Prostate gland (tissue), 2 donors: ENCODE measurements around the gene MOB1A. TPM values are rescaled to one million over a fixed set of nuclear protein-coding genes. Genes with fewer than 3 reads are reported as not detected.

Experiments used
- DNase-seq: peaks from one replicate; pipeline ENCODE4 v3.0.0-alpha.2; 2019; ENCODE audit warnings: low spot score
- H3K27ac ChIP-seq, 2 donors: fragments of 200-600 bp; sonication (generic); 2 replicates each; pipeline ENCODE4 v1.5.1; 2017 to 2019
- H3K27me3 ChIP-seq: fragments of 200-600 bp; sonication (generic); replicated peaks from 2 replicates; pipeline ENCODE4 v1.5.1; 2019; ENCODE audit not compliant: insufficient read depth
- H3K36me3 ChIP-seq, 2 donors: fragments of 200-600 bp; sonication (generic); 1 replicate in 1 of 2; 2 replicates in 1 of 2; pipeline versions ENCODE4 v1.5.1 to v1.8.1; 2017 to 2019
- H3K4me1 ChIP-seq: fragments of 200-600 bp; sonication (generic); replicated peaks from 2 replicates; pipeline ENCODE4 v1.5.1; 2019
- H3K4me3 ChIP-seq, 2 donors: fragments of 200-600 bp; sonication (generic); 2 replicates each; pipeline ENCODE4 v1.5.1; 2017 to 2019
- H3K9me3 ChIP-seq: fragments of 200-600 bp; sonication (generic); 2 replicates; pipeline ENCODE4 v1.5.1; 2017
- POLR2A ChIP-seq: fragments of 450-650 bp; IDR thresholded peaks from one replicate; pipeline ENCODE4 v1.6.1; 2016; ENCODE audit warnings: antibody characterized with exemption, mild to moderate bottlenecking
- POLR2AphosphoS5 ChIP-seq: sonication (generic); formaldehyde crosslinking; IDR thresholded peaks from one replicate; pipeline ENCODE4 v1.6.1; 2017; ENCODE audit warnings: antibody characterized with exemption
- WGBS: methylation state at CpG from one replicate; pipeline ENCODE4 v1.1.5; 2018; 5-methylcytosine and 5-hydroxymethylcytosine counted together
- intact Hi-C: fragments of 100-400 bp; cut with DNase I; formaldehyde crosslinking; loops from one replicate; pipeline ENCODE4 v1.14.2; 2022
- total RNA-seq, 2 donors: library from RNA; depleted of rRNA; stranded (reverse); fragments of >200 nt; gene quantifications; one replicate each; pipeline ENCODE4 v1.1.0, GENCODE V29; 2016
- TF ChIP-seq, protein P1 (sequence below), 4 experiments: fragments of 200-600 bp in 2 of 4; fragments of 450-650 bp in 2 of 4; sonication (generic) in 2 of 4; IDR thresholded peaks; 1 replicate in 3 of 4; 2 replicates in 1 of 4; pipeline ENCODE4 v1.5.1; 2016 to 2019; ENCODE audit warnings: antibody characterized with exemption in 4 of 4, mild to moderate bottlenecking in 2 of 4, moderate library complexity in 2 of 4

MOB1A gene
- total RNA-seq, 2 donors from 2014 or later, result 71.3 to 72.0 TPM

DNA sequence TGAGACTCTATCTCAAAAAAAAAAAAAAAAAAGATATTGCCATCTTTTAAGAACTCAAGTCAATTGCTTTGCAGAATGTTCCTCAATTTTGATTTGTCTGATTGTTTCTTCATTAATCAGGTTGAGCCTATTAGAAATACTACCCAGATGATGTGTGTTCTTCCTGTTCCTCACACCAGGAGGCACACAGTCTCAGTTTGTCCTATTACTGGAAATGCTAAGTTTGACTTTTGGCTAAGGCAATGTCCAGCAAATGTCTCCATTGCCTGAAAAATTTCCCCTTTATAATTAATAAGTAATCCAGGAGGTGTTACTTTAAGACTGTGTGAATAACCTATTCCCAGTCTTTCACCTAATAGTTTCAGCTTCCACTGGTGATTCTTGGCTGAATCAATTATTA lies 59.3 kb downstream of the MOB1A start:
- no peaks in the 10 kb centered on the region for H3K36me3 ChIP-seq
- intact Hi-C loops, result no loop called here
- no peaks in the 10 kb centered on the region for H3K27me3 ChIP-seq
- TF ChIP-seq POLR2A, result no peak
- no peak for TF ChIP-seq POLR2AphosphoS5
- TF ChIP-seq, protein P1, sequence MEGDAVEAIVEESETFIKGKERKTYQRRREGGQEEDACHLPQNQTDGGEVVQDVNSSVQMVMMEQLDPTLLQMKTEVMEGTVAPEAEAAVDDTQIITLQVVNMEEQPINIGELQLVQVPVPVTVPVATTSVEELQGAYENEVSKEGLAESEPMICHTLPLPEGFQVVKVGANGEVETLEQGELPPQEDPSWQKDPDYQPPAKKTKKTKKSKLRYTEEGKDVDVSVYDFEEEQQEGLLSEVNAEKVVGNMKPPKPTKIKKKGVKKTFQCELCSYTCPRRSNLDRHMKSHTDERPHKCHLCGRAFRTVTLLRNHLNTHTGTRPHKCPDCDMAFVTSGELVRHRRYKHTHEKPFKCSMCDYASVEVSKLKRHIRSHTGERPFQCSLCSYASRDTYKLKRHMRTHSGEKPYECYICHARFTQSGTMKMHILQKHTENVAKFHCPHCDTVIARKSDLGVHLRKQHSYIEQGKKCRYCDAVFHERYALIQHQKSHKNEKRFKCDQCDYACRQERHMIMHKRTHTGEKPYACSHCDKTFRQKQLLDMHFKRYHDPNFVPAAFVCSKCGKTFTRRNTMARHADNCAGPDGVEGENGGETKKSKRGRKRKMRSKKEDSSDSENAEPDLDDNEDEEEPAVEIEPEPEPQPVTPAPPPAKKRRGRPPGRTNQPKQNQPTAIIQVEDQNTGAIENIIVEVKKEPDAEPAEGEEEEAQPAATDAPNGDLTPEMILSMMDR (IDR thresholded peaks at IDR 0.05), result peak in 1 of 4 experiments; percentile 26
- H3K4me1 ChIP-seq, result no peaks in the 10 kb centered on the region
- DNase-seq, result no peak
- H3K4me3 ChIP-seq, result peak overlapping the region in 1 of 2 donors; percentile 72
- H3K27ac ChIP-seq, result no peak overlapping the region
- H3K9me3 ChIP-seq, result no peaks in the 10 kb centered on the region

DNA sequence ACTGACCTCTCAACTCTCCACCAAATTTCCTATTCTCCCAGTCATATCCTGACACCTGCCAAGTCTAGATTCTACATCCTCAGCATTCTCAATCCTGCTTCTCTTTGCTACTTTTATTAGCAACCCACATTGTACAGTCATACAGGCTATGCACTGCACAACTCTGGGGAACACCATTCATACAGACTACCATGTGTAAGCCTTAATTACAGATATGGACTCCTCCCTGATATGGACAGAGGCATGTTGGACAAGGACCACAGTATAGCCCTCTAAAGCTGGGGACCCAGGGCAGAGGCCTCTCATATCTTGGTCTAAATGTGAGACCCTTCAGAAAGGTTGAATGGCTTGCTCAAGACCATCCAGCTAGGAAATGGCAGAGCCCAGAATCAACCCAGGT lies 67.3 kb downstream of the MOB1A start:
- H3K4me3 ChIP-seq, result no peak overlapping the region
- intact Hi-C loops, result no loop called here
- no peaks in the 10 kb centered on the region for H3K27me3 ChIP-seq
- H3K27ac ChIP-seq, result no peak overlapping the region
- H3K9me3 ChIP-seq, result no peaks in the 10 kb centered on the region
- TF ChIP-seq, protein P1 (IDR thresholded peaks at IDR 0.05), result no peak
- TF ChIP-seq POLR2AphosphoS5, result no peak
- no peak for TF ChIP-seq POLR2A
- no peaks in the 10 kb centered on the region for H3K36me3 ChIP-seq
- no peak for DNase-seq
- no peaks in the 10 kb centered on the region for H3K4me1 ChIP-seq

DNA sequence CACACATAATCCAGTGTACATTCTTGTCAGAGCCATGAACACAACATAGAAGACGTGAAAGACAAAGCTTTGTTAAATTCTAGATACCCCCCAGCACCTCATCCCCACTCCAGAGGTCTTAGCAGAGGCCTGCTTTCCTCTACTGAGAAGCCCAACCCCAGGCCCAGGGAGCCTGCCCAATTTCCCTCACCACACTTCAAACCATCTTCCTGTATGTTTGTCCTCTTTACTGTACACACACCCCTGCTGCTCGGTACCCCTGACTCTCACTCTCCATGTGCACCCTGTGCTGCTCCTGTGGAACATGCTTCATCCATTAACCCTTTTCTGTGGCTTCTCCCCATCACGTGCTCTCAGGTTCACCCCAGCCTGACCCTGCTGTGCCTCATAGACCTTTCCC lies 68.1 kb downstream of the MOB1A start:
- intact Hi-C loops, result no loop called here
- no peak for TF ChIP-seq POLR2AphosphoS5
- TF ChIP-seq, protein P1 (IDR thresholded peaks at IDR 0.05), result no peak
- no peaks in the 10 kb centered on the region for H3K27me3 ChIP-seq
- H3K4me3 ChIP-seq, result no peak overlapping the region
- H3K9me3 ChIP-seq, result no peaks in the 10 kb centered on the region
- no peaks in the 10 kb centered on the region for H3K4me1 ChIP-seq
- no peak overlapping the region for H3K27ac ChIP-seq
- DNase-seq, result no peak
- 80% methylated on average over 3 of the region's 3 CpGs for WGBS
- no peaks in the 10 kb centered on the region for H3K36me3 ChIP-seq

DNA sequence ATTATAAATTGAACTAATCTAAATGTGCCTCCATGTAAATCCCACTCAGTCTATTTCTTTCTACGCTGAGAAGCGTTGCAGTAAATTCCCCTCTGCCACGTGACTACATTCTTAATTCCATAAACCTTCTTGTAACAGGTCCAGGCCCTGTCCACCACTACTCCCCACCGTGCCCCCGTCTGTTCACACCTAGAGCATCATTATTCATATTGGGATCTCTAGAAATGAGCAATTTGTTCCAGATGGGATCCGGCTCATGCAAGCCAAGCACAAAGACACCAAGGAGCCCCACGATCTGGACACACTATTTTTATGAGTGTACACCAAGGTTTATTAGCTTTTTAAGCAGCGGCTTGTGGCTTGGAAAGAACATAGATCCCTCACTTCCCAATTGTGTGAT lies 69.1 kb downstream of the MOB1A start:
- Histone ChIP-seq H3K36me3 (no peaks in the 10 kb centered on the region), H3K4me3 (no peak overlapping the region), H3K9me3 (no peaks in the 10 kb centered on the region), H3K4me1 (no peaks in the 10 kb centered on the region), H3K27me3 (no peaks in the 10 kb centered on the region), H3K27ac (no peak overlapping the region)
- DNase-seq, result no peak
- TF ChIP-seq, protein P1 (IDR thresholded peaks at IDR 0.05), result no peak
- TF ChIP-seq POLR2A (no peak), POLR2AphosphoS5 (peak; percentile 34)
- WGBS, result 54% methylated on average over 8 of the region's 8 CpGs
- intact Hi-C loops, result no loop called here

DNA sequence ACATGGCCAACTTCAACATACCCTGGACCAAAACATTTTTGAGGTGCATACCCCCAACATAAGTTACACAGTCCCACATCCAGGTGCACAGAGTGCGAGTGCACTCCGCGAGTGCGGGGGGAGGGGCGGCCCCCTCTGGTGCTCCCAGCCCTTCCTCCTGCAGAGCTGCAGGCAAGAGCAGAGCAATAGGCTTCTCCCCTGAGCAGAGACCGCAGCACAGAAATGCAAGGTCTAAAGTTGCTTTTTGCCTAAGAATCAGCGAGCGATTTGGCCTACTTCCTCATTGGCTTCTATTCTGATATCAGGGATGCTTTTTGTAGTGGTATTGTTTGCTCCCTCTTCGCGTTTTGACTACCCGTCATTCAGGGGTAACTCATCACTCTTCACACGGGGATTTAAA lies 71.6 kb downstream of the MOB1A start:
- Histone ChIP-seq H3K27ac (no peak overlapping the region), H3K4me1 (no peaks in the 10 kb centered on the region), H3K9me3 (no peaks in the 10 kb centered on the region), H3K4me3 (no peak overlapping the region), H3K36me3 (no peaks in the 10 kb centered on the region), H3K27me3 (no peaks in the 10 kb centered on the region)
- intact Hi-C loops, result no loop called here
- WGBS, result 69% methylated on average over 12 of the region's 12 CpGs
- TF ChIP-seq, protein P1 (IDR thresholded peaks at IDR 0.05), result no peak
- DNase-seq, result no peak
